NB4 (cell line): Measurements from ENCODE around the gene EZH1.

ENCODE experiments used
- DNase-seq: peaks from one replicate; pipeline ENCODE4 v3.0.0; 2010; ENCODE audit warnings: low read depth
- H3K4me3 ChIP-seq: one replicate; pipeline ENCODE4 v1.5.1; 2011; ENCODE audit warnings: mild to moderate bottlenecking, low read depth, low read length, moderate library complexity
- MYC ChIP-seq: IDR thresholded peaks from 2 replicates; pipeline ENCODE4 v1.6.1; 2011; ENCODE audit warnings: low read depth, low read length
- POLR2A ChIP-seq: IDR thresholded peaks from 2 replicates; pipeline ENCODE4 v1.6.1; 2011; ENCODE audit warnings: mild to moderate bottlenecking; ENCODE audit not compliant: insufficient read length; ENCODE audit errors: extremely low read depth
- TF ChIP-seq, protein P1 (sequence below): IDR thresholded peaks from one replicate; pipeline ENCODE4 v1.5.1; 2012; ENCODE audit warnings: low read depth, low read length
- TF ChIP-seq, protein P2 (sequence below): IDR thresholded peaks from 2 replicates; pipeline ENCODE4 v1.6.1; 2011; ENCODE audit warnings: low read depth, low read length

Gene EZH1

DNA sequence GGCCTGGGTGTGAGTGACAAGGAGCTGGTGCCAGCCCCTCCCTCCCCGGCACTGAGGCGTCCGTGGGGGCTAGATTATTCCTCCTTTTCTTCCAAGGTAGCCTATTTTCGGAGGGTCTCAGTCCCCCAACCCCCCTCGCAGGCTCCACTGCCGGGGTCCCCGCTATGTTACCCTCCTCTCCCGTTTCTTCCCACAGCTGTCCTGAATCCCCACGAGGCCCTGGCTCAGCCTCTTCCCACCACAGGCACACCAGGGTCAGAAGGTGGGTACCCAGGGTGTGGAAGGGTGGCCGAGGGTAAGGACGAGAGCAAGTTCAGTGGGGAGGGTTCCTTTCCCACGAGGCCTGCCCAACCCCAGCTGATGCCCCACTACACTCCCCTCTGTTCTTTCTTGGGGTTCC, 16.8 kb upstream of the EZH1 start:
- DNase-seq, result no peak
- no peak overlapping the region for H3K4me3 ChIP-seq
- TF ChIP-seq, protein P1, sequence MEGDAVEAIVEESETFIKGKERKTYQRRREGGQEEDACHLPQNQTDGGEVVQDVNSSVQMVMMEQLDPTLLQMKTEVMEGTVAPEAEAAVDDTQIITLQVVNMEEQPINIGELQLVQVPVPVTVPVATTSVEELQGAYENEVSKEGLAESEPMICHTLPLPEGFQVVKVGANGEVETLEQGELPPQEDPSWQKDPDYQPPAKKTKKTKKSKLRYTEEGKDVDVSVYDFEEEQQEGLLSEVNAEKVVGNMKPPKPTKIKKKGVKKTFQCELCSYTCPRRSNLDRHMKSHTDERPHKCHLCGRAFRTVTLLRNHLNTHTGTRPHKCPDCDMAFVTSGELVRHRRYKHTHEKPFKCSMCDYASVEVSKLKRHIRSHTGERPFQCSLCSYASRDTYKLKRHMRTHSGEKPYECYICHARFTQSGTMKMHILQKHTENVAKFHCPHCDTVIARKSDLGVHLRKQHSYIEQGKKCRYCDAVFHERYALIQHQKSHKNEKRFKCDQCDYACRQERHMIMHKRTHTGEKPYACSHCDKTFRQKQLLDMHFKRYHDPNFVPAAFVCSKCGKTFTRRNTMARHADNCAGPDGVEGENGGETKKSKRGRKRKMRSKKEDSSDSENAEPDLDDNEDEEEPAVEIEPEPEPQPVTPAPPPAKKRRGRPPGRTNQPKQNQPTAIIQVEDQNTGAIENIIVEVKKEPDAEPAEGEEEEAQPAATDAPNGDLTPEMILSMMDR, result no peak
- TF ChIP-seq POLR2A (no peak), MYC (no peak)
- TF ChIP-seq, protein P2, sequence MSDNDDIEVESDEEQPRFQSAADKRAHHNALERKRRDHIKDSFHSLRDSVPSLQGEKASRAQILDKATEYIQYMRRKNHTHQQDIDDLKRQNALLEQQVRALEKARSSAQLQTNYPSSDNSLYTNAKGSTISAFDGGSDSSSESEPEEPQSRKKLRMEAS, result no peak

DNA sequence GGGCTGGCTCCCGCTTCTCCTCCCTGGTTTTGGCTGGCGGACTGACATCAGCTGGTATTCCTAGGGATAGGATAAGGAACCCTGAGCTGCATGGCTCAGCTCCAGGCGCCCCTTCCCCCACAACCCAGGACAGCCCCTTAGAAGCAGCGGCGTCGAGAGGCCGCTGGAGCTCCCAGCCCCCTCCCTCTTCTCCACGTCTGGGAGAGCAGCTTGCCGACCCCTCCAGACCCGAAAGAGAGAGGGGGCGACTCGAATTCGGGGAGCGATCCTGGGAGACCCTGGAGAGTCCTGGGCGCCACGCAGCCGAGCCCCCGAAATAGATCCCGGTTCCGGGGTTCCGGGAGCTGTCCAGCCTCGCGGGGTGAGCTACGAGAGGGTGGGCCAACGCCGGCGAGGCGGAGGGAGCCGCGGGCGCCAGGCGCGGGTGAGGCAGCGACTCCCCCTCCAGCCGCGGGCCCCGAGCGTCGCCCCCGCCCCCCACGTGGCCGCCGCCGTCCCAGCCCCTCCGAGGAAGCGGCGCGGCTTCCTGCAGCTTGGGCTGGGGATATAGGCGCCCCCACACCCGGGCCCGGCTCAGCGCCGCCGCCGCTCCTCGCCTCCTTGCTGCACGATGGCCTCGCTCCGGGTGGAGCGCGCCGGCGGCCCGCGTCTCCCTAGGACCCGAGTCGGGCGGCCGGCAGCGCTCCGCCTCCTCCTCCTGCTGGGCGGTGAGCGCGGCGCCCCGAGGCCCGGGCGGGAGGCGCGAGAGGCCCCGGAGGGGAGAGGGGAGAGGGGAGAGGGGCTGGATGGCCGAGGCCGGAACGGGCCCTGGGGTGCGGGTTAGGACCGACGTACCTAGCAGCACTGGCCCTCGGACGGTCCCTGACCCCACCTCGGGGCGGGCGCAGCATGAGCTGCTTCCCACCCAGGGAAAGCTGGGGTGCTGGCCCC, 16.1 kb upstream of the EZH1 start, which contains the start of gene RAMP2:
Gene RAMP2 (plus strand): TSS at position 576 of the 930 bp plus-strand sequence. CDS start 35 bp downstream, at position 611.
- no peak within 1 kb of the TSS for H3K4me3 ChIP-seq
- DNase-seq, result peak; percentile 52
- TF ChIP-seq, protein P1, result no peak
- no peak for TF ChIP-seq MYC
- TF ChIP-seq, protein P2, result no peak
- no peak for TF ChIP-seq POLR2A

DNA sequence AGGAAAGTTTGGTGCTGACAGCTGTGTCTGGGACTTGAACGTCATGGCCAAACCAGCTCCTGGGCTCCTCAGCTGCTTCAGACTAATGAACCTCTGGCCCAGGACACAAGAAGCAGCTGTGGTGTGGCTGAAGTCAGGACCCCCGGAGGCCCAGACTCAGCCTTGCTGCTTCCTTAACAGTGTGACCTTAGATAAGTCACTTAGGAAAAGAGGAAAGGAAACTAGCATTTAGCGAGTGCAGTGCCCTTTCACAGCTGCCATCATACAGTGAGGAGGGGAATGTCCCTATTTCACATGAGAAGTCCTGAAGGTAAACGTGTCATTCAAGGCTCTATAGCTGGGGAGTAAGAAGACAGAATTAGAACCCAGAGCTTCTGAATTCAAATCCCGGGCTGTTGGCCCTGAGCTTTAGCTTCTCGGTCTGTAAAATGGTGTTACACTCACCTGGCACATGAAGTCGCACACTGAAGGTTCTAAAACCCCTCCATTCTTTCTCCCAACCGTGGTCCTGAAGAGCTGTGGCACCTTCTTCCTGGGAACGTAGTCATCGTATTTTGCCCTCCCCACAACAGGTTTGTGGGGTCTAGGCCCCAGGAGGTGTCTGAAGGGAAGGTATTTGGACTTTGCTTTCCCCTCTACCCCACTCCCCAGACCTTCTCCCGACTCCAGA, 15.3 kb upstream of the EZH1 start:
- TF ChIP-seq, protein P2, result no peak
- TF ChIP-seq, protein P1, result no peak
- TF ChIP-seq POLR2A (no peak), MYC (no peak)
- no peak overlapping the region for H3K4me3 ChIP-seq
- peak; percentile 42 for DNase-seq

DNA sequence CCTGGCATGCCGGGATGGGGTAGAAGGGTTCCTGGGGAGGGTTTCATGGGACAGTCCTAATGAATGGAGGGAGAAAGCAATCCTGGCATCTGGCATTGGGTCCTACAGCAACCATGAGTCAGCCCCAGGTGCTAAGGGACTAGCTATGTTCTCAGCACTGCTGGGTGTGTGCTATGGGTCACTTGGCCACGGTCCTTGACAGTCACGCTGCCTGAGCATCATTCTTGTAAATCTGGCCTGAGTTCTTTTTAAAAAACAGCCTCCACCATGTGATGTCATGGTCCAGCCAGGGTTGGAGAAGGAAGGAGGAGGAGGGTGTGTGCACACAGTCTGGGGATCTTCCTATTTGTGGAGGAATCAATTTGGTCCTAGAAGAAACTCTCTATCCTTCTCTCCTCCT, 9.9 kb upstream of the EZH1 start:
- DNase-seq, result no peak
- TF ChIP-seq POLR2A (no peak), MYC (no peak)
- TF ChIP-seq, protein P1, result no peak
- TF ChIP-seq, protein P2, result no peak
- H3K4me3 ChIP-seq, result no peak overlapping the region

DNA sequence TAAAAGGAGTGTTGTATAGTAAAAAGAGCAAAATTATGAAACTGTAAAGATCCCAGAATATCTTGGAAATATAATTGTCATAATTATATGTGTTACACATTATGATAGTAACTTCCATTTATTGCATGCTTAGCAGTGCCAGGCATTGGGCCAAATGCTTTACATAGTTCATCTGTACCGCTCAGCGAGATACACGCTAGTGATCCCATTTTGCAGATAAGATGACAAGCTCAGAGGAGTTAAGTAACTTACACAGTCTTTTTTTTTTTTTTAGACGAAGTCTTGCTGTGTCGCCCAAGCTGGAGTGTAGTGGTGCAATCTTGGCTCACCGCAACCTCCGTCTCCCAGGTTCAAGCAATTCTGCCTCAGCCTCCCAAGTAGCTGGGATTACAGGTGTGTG, 6.8 kb upstream of the EZH1 start:
- no peak for DNase-seq
- TF ChIP-seq, protein P1, result no peak
- TF ChIP-seq, protein P2, result no peak
- TF ChIP-seq POLR2A (no peak), MYC (no peak)
- H3K4me3 ChIP-seq, result no peak overlapping the region
